Measurements from ENCODE around the gene GAGE12H. TPM values are rescaled to one million over a fixed set of nuclear protein-coding genes. Genes with fewer than 3 reads are reported as not detected.
"Not testable (repeated sequence)": the region's sequence is repeated elsewhere in the genome, so short reads cannot be mapped to it uniquely, and the experiment has no call there.

GAGE12H gene
- total RNA-seq = not detected

- H3K4me1 ChIP-seq (ENCODE audit: control insufficient read depth in 3 of 3, insufficient read depth in 3 of 3, low read length in 3 of 3); H3K27ac ChIP-seq (ENCODE audit: low read depth, low read length): not testable (repeated sequence)
These were observed at the start of gene GAGE12H for GRCh38 chrX:49579649-49580048. GAGE12H (plus strand) TSS chrX:49579949; CDS start chrX:49581104, 1,155 bp downstream.

GRCh38 chrX:49531877-49532276 lies 47.9 kb upstream of the GAGE12H start, which contains the start of gene GAGE12C:
GAGE12C (plus strand) TSS chrX:49532177; CDS start chrX:49533332, 1,155 bp downstream.
- H3K4me3 ChIP-seq (ENCODE audit: low read length in 3 of 3); H3K27me3 ChIP-seq (ENCODE audit: control insufficient read depth in 3 of 3, insufficient read depth in 3 of 3, low read length in 3 of 3); H3K4me1 ChIP-seq (ENCODE audit: control insufficient read depth in 3 of 3, insufficient read depth in 3 of 3, low read length in 3 of 3); H3K36me3 ChIP-seq (ENCODE audit: control insufficient read depth in 3 of 3, insufficient read depth in 3 of 3, low read length in 3 of 3); H3K27ac ChIP-seq (ENCODE audit: low read depth, low read length); H3K9ac ChIP-seq (ENCODE audit: low read depth in 1 of 3, low read length in 3 of 3); H3K9me3 ChIP-seq (ENCODE audit: control insufficient read depth in 3 of 3, low read length in 3 of 3): not testable (repeated sequence)

More at GRCh38 chrX:49579649-49580048, at the start of gene GAGE12H:
- not testable (repeated sequence) for H3K9ac ChIP-seq (ENCODE audit: low read depth in 1 of 3, low read length in 3 of 3); H3K36me3 ChIP-seq (ENCODE audit: control insufficient read depth in 3 of 3, insufficient read depth in 3 of 3, low read length in 3 of 3); H3K4me3 ChIP-seq (ENCODE audit: low read length in 3 of 3); H3K27me3 ChIP-seq (ENCODE audit: control insufficient read depth in 3 of 3, insufficient read depth in 3 of 3, low read length in 3 of 3); H3K9me3 ChIP-seq (ENCODE audit: control insufficient read depth in 3 of 3, low read length in 3 of 3)

- not testable (repeated sequence) for H3K9ac ChIP-seq (ENCODE audit: low read depth in 1 of 3, low read length in 3 of 3); H3K4me1 ChIP-seq (ENCODE audit: control insufficient read depth in 3 of 3, insufficient read depth in 3 of 3, low read length in 3 of 3); H3K27me3 ChIP-seq (ENCODE audit: control insufficient read depth in 3 of 3, insufficient read depth in 3 of 3, low read length in 3 of 3); H3K9me3 ChIP-seq (ENCODE audit: control insufficient read depth in 3 of 3, low read length in 3 of 3); H3K27ac ChIP-seq (ENCODE audit: low read depth, low read length); H3K36me3 ChIP-seq (ENCODE audit: control insufficient read depth in 3 of 3, insufficient read depth in 3 of 3, low read length in 3 of 3); H3K4me3 ChIP-seq (ENCODE audit: low read length in 3 of 3)
These were observed 38.3 kb upstream of the GAGE12H start, which contains the start of gene GAGE12D for GRCh38 chrX:49541433-49541832. GAGE12D (plus strand) TSS chrX:49541733; CDS start chrX:49542888, 1,155 bp downstream.

GRCh38 chrX:49550989-49551388 lies 28.8 kb upstream of the GAGE12H start, which contains the start of gene GAGE12E:
GAGE12E (plus strand) TSS chrX:49551289; CDS start chrX:49552444, 1,155 bp downstream.
- H3K27ac ChIP-seq (ENCODE audit: low read depth, low read length); H3K9me3 ChIP-seq (ENCODE audit: control insufficient read depth in 3 of 3, low read length in 3 of 3); H3K4me3 ChIP-seq (ENCODE audit: low read length in 3 of 3); H3K36me3 ChIP-seq (ENCODE audit: control insufficient read depth in 3 of 3, insufficient read depth in 3 of 3, low read length in 3 of 3); H3K4me1 ChIP-seq (ENCODE audit: control insufficient read depth in 3 of 3, insufficient read depth in 3 of 3, low read length in 3 of 3); H3K27me3 ChIP-seq (ENCODE audit: control insufficient read depth in 3 of 3, insufficient read depth in 3 of 3, low read length in 3 of 3); H3K9ac ChIP-seq (ENCODE audit: low read depth in 1 of 3, low read length in 3 of 3): not testable (repeated sequence)

GRCh38 chrX:49560542-49560941 lies 19.2 kb upstream of the GAGE12H start, which contains the start of gene GAGE12F:
GAGE12F (plus strand) TSS chrX:49560842; CDS start chrX:49561997, 1,155 bp downstream.
- H3K9ac ChIP-seq (ENCODE audit: low read depth in 1 of 3, low read length in 3 of 3); H3K4me3 ChIP-seq (ENCODE audit: low read length in 3 of 3); H3K4me1 ChIP-seq (ENCODE audit: control insufficient read depth in 3 of 3, insufficient read depth in 3 of 3, low read length in 3 of 3); H3K27ac ChIP-seq (ENCODE audit: low read depth, low read length); H3K9me3 ChIP-seq (ENCODE audit: control insufficient read depth in 3 of 3, low read length in 3 of 3); H3K27me3 ChIP-seq (ENCODE audit: control insufficient read depth in 3 of 3, insufficient read depth in 3 of 3, low read length in 3 of 3); H3K36me3 ChIP-seq (ENCODE audit: control insufficient read depth in 3 of 3, insufficient read depth in 3 of 3, low read length in 3 of 3): not testable (repeated sequence)

- H3K27me3 ChIP-seq (ENCODE audit: control insufficient read depth in 3 of 3, insufficient read depth in 3 of 3, low read length in 3 of 3); H3K27ac ChIP-seq (ENCODE audit: low read depth, low read length); H3K36me3 ChIP-seq (ENCODE audit: control insufficient read depth in 3 of 3, insufficient read depth in 3 of 3, low read length in 3 of 3); H3K4me3 ChIP-seq (ENCODE audit: low read length in 3 of 3); H3K9ac ChIP-seq (ENCODE audit: low read depth in 1 of 3, low read length in 3 of 3); H3K9me3 ChIP-seq (ENCODE audit: control insufficient read depth in 3 of 3, low read length in 3 of 3); H3K4me1 ChIP-seq (ENCODE audit: control insufficient read depth in 3 of 3, insufficient read depth in 3 of 3, low read length in 3 of 3): not testable (repeated sequence)
These were observed 11.0 kb upstream of the GAGE12H start for GRCh38 chrX:49568728-49569127.

GRCh38 chrX:49569152-49569551 lies 10.6 kb upstream of the GAGE12H start:
- not testable (repeated sequence) for H3K27ac ChIP-seq (ENCODE audit: low read depth, low read length); H3K27me3 ChIP-seq (ENCODE audit: control insufficient read depth in 3 of 3, insufficient read depth in 3 of 3, low read length in 3 of 3); H3K9me3 ChIP-seq (ENCODE audit: control insufficient read depth in 3 of 3, low read length in 3 of 3); H3K9ac ChIP-seq (ENCODE audit: low read depth in 1 of 3, low read length in 3 of 3); H3K36me3 ChIP-seq (ENCODE audit: control insufficient read depth in 3 of 3, insufficient read depth in 3 of 3, low read length in 3 of 3); H3K4me1 ChIP-seq (ENCODE audit: control insufficient read depth in 3 of 3, insufficient read depth in 3 of 3, low read length in 3 of 3); H3K4me3 ChIP-seq (ENCODE audit: low read length in 3 of 3)

- H3K36me3 ChIP-seq (ENCODE audit: control insufficient read depth in 3 of 3, insufficient read depth in 3 of 3, low read length in 3 of 3); H3K4me1 ChIP-seq (ENCODE audit: control insufficient read depth in 3 of 3, insufficient read depth in 3 of 3, low read length in 3 of 3); H3K27ac ChIP-seq (ENCODE audit: low read depth, low read length); H3K4me3 ChIP-seq (ENCODE audit: low read length in 3 of 3); H3K9me3 ChIP-seq (ENCODE audit: control insufficient read depth in 3 of 3, low read length in 3 of 3); H3K9ac ChIP-seq (ENCODE audit: low read depth in 1 of 3, low read length in 3 of 3); H3K27me3 ChIP-seq (ENCODE audit: control insufficient read depth in 3 of 3, insufficient read depth in 3 of 3, low read length in 3 of 3): not testable (repeated sequence)
These were observed 9.6 kb upstream of the GAGE12H start, which contains the start of gene GAGE12G for GRCh38 chrX:49570100-49570499. GAGE12G (plus strand) TSS chrX:49570400; CDS start chrX:49571555, 1,155 bp downstream.

GRCh38 chrX:49589196-49589595 lies 9.4 kb downstream of the GAGE12H start, which contains the start of gene GAGE2A:
GAGE2A (plus strand) TSS chrX:49589496; CDS start chrX:49590651, 1,155 bp downstream.
- H3K9me3 ChIP-seq (ENCODE audit: control insufficient read depth in 3 of 3, low read length in 3 of 3); H3K4me3 ChIP-seq (ENCODE audit: low read length in 3 of 3); H3K4me1 ChIP-seq (ENCODE audit: control insufficient read depth in 3 of 3, insufficient read depth in 3 of 3, low read length in 3 of 3); H3K9ac ChIP-seq (ENCODE audit: low read depth in 1 of 3, low read length in 3 of 3); H3K27ac ChIP-seq (ENCODE audit: low read depth, low read length); H3K36me3 ChIP-seq (ENCODE audit: control insufficient read depth in 3 of 3, insufficient read depth in 3 of 3, low read length in 3 of 3); H3K27me3 ChIP-seq (ENCODE audit: control insufficient read depth in 3 of 3, insufficient read depth in 3 of 3, low read length in 3 of 3): not testable (repeated sequence)

GRCh38 chrX:49589769-49590478 lies 10.2 kb downstream of the GAGE12H start:
- H3K4me3 ChIP-seq (ENCODE audit: low read length in 3 of 3) = not testable (repeated sequence)

More at GRCh38 chrX:49589769-49590478, 10.2 kb downstream of the GAGE12H start:
- H3K9ac ChIP-seq (ENCODE audit: low read depth in 1 of 3, low read length in 3 of 3); H3K9me3 ChIP-seq (ENCODE audit: control insufficient read depth in 3 of 3, low read length in 3 of 3); H3K27ac ChIP-seq (ENCODE audit: low read depth, low read length); H3K4me1 ChIP-seq (ENCODE audit: control insufficient read depth in 3 of 3, insufficient read depth in 3 of 3, low read length in 3 of 3); H3K27me3 ChIP-seq (ENCODE audit: control insufficient read depth in 3 of 3, insufficient read depth in 3 of 3, low read length in 3 of 3); H3K36me3 ChIP-seq (ENCODE audit: control insufficient read depth in 3 of 3, insufficient read depth in 3 of 3, low read length in 3 of 3): not testable (repeated sequence)
